GM23338 (cell line): ENCODE data around the gene TMEM269. TPM values are rescaled to one million over a fixed set of nuclear protein-coding genes. Genes with fewer than 3 reads are reported as not detected.
A peak's percentile ranks its signal among the peaks of the same experiment; 100 is the strongest.

Experiments used
- ATAC-seq: fragments of 200-7000 bp; cut with Tn5 transposase; 3 replicates; pipeline ENCODE4 v1.9.1; 2020
- DNase-seq: peaks from one replicate; pipeline ENCODE4 v3.0.0-alpha.2; 2015; ENCODE audit warnings: low spot score
- H2AFZ ChIP-seq: fragments of 200-600 bp; sonication (generic); 2 replicates; pipeline ENCODE4 v1.8.0; 2016; ENCODE audit warnings: antibody characterized with exemption, mild to moderate bottlenecking, moderate library complexity
- H3F3A ChIP-seq: fragments of 200-600 bp; sonication (generic); replicated peaks from 2 replicates; pipeline ENCODE4 v1.8.0; 2017; ENCODE audit warnings: antibody characterized with exemption, mixed run types, low read depth
- H3K27ac ChIP-seq: fragments of 200-600 bp; sonication (generic); 2 replicates; pipeline ENCODE4 v1.6.1; 2016; ENCODE audit warnings: low read depth
- H3K27me3 ChIP-seq: fragments of 200-600 bp; sonication (generic); 2 replicates; pipeline ENCODE4 v1.8.0; 2016; ENCODE audit warnings: mild to moderate bottlenecking, mixed run types, moderate library complexity; ENCODE audit not compliant: insufficient read depth
- H3K36me3 ChIP-seq: fragments of 200-600 bp; sonication (generic); 2 replicates; pipeline ENCODE4 v1.8.0; 2016; ENCODE audit warnings: mild to moderate bottlenecking; ENCODE audit not compliant: insufficient read depth
- H3K4me1 ChIP-seq: fragments of 200-600 bp; sonication (generic); 2 replicates; pipeline ENCODE4 v1.8.0; 2016; ENCODE audit warnings: mild to moderate bottlenecking, moderate library complexity; ENCODE audit not compliant: insufficient read depth
- H3K4me2 ChIP-seq: fragments of 200-600 bp; sonication (generic); 2 replicates; pipeline ENCODE4 v1.7.1; 2017; ENCODE audit warnings: mixed run types
- H3K4me3 ChIP-seq: fragments of 200-600 bp; sonication (generic); 2 replicates; pipeline ENCODE4 v1.6.1; 2016; ENCODE audit warnings: mixed run types
- H3K79me2 ChIP-seq: fragments of 200-600 bp; sonication (generic); replicated peaks from 2 replicates; pipeline ENCODE4 v1.8.0; 2017; ENCODE audit warnings: mild to moderate bottlenecking; ENCODE audit not compliant: insufficient read depth
- H3K9me2 ChIP-seq: fragments of 200-600 bp; sonication (generic); 2 replicates; pipeline ENCODE4 v1.8.0; 2017; ENCODE audit not compliant: insufficient read depth
- H4K20me1 ChIP-seq: fragments of 200-600 bp; sonication (generic); replicated peaks from 2 replicates; pipeline ENCODE4 v1.8.0; 2017; ENCODE audit warnings: mild to moderate bottlenecking; ENCODE audit not compliant: insufficient read depth
- H3K27ac Mint-ChIP-seq: 2 replicates; pipeline ENCODE4 v1.8.0; 2020; ENCODE audit warnings: inconsistent platforms, mild to moderate bottlenecking, moderate library complexity, mixed read lengths
- H3K27me3 Mint-ChIP-seq: 3 replicates; pipeline ENCODE4 v1.8.0; 2022; ENCODE audit warnings: low read depth, mild to moderate bottlenecking, moderate library complexity, mixed read lengths, inconsistent platforms; ENCODE audit not compliant: insufficient read depth, poor library complexity
- H3K36me3 Mint-ChIP-seq: 3 replicates; pipeline ENCODE4 v1.8.0; 2021; ENCODE audit warnings: low read depth, mild to moderate bottlenecking, inconsistent platforms, moderate library complexity, mixed read lengths
- H3K4me1 Mint-ChIP-seq: 3 replicates; pipeline ENCODE4 v1.8.0; 2020; ENCODE audit warnings: mild to moderate bottlenecking, inconsistent platforms, mixed read lengths
- H3K4me3 Mint-ChIP-seq: 3 replicates; pipeline ENCODE4 v1.8.0; 2021; ENCODE audit warnings: moderate library complexity, mild to moderate bottlenecking, inconsistent platforms, mixed read lengths
- H3K9me3 Mint-ChIP-seq: 3 replicates; pipeline ENCODE4 v1.8.0; 2020; ENCODE audit warnings: moderate library complexity, mild to moderate bottlenecking, inconsistent platforms, mixed read lengths
- CREB1 ChIP-seq: fragments of 250-450 bp; sonication (Bioruptor Pico); IDR thresholded peaks from 2 replicates; pipeline ENCODE4 v1.5.0; 2020; ENCODE audit warnings: low read depth, mild to moderate bottlenecking, moderate library complexity
- EZH2 ChIP-seq: fragments of 200-600 bp; sonication (generic); IDR thresholded peaks from one replicate; pipeline ENCODE4 v1.8.0; 2017; ENCODE audit warnings: antibody characterized with exemption, mild to moderate bottlenecking, low read depth; ENCODE audit not compliant: unreplicated experiment
- EZH2phosphoT487 ChIP-seq: fragments of 200-600 bp; sonication (generic); IDR thresholded peaks from one replicate; pipeline ENCODE4 v1.8.1; 2018; ENCODE audit warnings: antibody characterized with exemption; ENCODE audit not compliant: unreplicated experiment
- NANOG ChIP-seq: IDR thresholded peaks from 2 replicates; pipeline ENCODE4 v1.6.1; 2016; ENCODE audit warnings: antibody characterized with exemption, borderline replicate concordance
- POLR2AphosphoS5 ChIP-seq: IDR thresholded peaks from 2 replicates; pipeline ENCODE4 v1.6.1; 2016; ENCODE audit warnings: antibody characterized with exemption, low read depth
- STAT1 ChIP-seq: IDR thresholded peaks from one replicate; pipeline ENCODE4 v1.6.1; 2016; ENCODE audit warnings: antibody characterized with exemption; ENCODE audit not compliant: unreplicated experiment
- ZNF331 ChIP-seq: fragments of 250-450 bp; sonication (Bioruptor Pico); IDR thresholded peaks from 2 replicates; pipeline ENCODE4 v1.5.0; 2020; ENCODE audit warnings: low read depth, mild to moderate bottlenecking, moderate library complexity
- ZNF462 ChIP-seq: fragments of 250-450 bp; sonication (Bioruptor Pico); IDR thresholded peaks from 2 replicates; pipeline ENCODE4 v1.5.0; 2020; ENCODE audit warnings: mild to moderate bottlenecking, moderate library complexity
- polyA plus RNA-seq: library from polyadenylated mRNA; unstranded; fragments of >200 nt; fragmentation: Nextera tagmentation; extraction: Ambion mirVana; gene quantifications from 2 replicates; pipeline ENCODE4 v1.2.1, GENCODE V29; 2016
- total RNA-seq: library from RNA; depleted of rRNA; stranded (reverse); fragments of >200 nt; shearing (Covaris generic); gene quantifications from 2 replicates; pipeline ENCODE4 v1.2.3, GENCODE V29; 2014
- TF ChIP-seq, protein P1 (sequence below): IDR thresholded peaks from 2 replicates; pipeline ENCODE4 v1.6.1; 2016; ENCODE audit warnings: antibody characterized with exemption

The TMEM269 gene
- total and polyA plus RNA-seq, 2 experiments from 2014 or later, result 0.31 to 0.45 TPM

- peak overlapping the region; percentile 63 for H3K4me3 ChIP-seq
- no peaks in the 10 kb centered on the region for H3K9me2 ChIP-seq
- no peaks in the 10 kb centered on the region for H3K27me3 ChIP-seq
- H3K27me3 Mint-ChIP-seq, result peaks cover 4% of the 10 kb centered on the region
- peaks cover 27% of the 10 kb centered on the region for H3K4me1 ChIP-seq
- H3K9me3 Mint-ChIP-seq, result no peaks in the 10 kb centered on the region; the same call in 2 of the 3 replicates
- H3K4me3 Mint-ChIP-seq, result peak overlapping the region; percentile 95
- TF ChIP-seq NANOG (no peak), CREB1 (CRISPR knock-in tag) (no peak), POLR2AphosphoS5 (no peak), STAT1 (no peak), EZH2phosphoT487 (no peak), EZH2 (no peak), ZNF331 (CRISPR knock-in tag) (no peak), ZNF462 (CRISPR knock-in tag) (no peak)
- TF ChIP-seq, protein P1, sequence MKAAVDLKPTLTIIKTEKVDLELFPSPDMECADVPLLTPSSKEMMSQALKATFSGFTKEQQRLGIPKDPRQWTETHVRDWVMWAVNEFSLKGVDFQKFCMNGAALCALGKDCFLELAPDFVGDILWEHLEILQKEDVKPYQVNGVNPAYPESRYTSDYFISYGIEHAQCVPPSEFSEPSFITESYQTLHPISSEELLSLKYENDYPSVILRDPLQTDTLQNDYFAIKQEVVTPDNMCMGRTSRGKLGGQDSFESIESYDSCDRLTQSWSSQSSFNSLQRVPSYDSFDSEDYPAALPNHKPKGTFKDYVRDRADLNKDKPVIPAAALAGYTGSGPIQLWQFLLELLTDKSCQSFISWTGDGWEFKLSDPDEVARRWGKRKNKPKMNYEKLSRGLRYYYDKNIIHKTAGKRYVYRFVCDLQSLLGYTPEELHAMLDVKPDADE, result no peak
- no peaks in the 10 kb centered on the region for H3F3A ChIP-seq
- DNase-seq (peak; percentile 5), ATAC-seq (no peak; the same call in 1 of the 3 replicates)
- no peak overlapping the region for H3K27ac ChIP-seq
- peak overlapping the region; percentile 99 for H3K4me2 ChIP-seq
- 0 out of 2 replicates have a peak, but pooled peaks cover 4% of the 10 kb centered on the region for H4K20me1 ChIP-seq
- peaks cover 46% of the 10 kb centered on the region for H3K36me3 Mint-ChIP-seq
- H3K27ac Mint-ChIP-seq, result peak overlapping the region; percentile 69
- H3K79me2 ChIP-seq, result peaks cover 25% of the 10 kb centered on the region
- H3K4me1 Mint-ChIP-seq, result peaks cover 20% of the 10 kb centered on the region
- H2AFZ ChIP-seq, result peak overlapping the region; percentile 1
- H3K36me3 ChIP-seq, result peaks cover 12% of the 10 kb centered on the region; the same call in 1 of the 2 replicates
These were observed 62.4 kb downstream of the TMEM269 start for GRCh38 chr1:42847111-42847595.
